HG03575 (cell line): ENCODE measurements around the gene SUGCT.

Experiments
- ATAC-seq: cut with Tn5 transposase; IDR thresholded peaks from one replicate; pipeline ENCODE4 v1.9.1; 2021; ENCODE audit not compliant: unreplicated experiment, insufficient number of reproducible peaks, low FRiP score; ENCODE audit errors: extremely low read depth

SUGCT gene

DNA sequence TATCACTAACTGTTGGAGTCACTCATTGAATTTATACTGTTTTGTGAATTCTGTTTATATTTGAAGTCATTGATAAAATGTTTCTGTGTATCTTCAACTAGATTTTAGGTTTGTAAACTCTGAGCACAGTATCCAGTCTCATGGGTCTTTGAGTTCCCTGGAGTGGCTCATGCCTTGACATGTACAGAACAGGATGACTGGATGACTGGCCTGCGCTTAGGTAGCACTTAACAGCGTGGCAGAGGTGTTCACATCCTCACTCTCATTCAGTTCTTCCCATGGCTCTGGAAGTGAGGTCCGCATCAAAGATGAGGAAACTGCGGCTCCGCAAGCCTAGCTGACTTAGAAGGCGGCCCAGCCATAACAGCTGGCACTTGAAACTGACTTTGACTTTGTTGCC is 576.9 kb downstream of the SUGCT start:
- ATAC-seq, result no peak

- no peak for ATAC-seq
Measured at GRCh38 chr7:40714363-40715052, 579.7 kb downstream of the SUGCT start.

- ATAC-seq, result no peak
Measured at GRCh38 chr7:40715053-40715430, 580.2 kb downstream of the SUGCT start.

DNA sequence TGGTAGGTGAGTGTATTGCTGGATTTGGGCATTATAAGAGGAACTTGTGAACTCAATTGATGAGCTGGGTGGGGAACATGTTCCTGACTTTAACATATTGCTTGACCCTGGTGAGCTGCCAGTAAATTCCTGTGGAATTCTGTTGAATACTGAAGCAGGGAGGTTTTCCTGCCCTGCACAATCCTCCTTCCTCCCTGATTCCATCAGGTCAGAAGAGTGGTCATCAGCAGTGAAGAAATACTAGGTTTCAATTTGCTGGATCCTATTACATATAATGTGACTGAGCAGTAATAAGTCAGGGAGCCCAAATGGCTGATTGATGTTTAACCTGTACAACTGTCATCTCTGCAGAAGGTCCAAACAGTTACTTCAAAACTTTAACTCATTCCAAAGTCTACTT is 581.2 kb downstream of the SUGCT start:
- ATAC-seq, result no peak

- no peak for ATAC-seq
Measured at GRCh38 chr7:40717242-40717641, 582.4 kb downstream of the SUGCT start.

- no peak for ATAC-seq
Measured at GRCh38 chr7:40720416-40720815, 585.6 kb downstream of the SUGCT start.

GRCh38 chr7:40721342-40721949 is 586.6 kb downstream of the SUGCT start:
- ATAC-seq, result no peak

DNA sequence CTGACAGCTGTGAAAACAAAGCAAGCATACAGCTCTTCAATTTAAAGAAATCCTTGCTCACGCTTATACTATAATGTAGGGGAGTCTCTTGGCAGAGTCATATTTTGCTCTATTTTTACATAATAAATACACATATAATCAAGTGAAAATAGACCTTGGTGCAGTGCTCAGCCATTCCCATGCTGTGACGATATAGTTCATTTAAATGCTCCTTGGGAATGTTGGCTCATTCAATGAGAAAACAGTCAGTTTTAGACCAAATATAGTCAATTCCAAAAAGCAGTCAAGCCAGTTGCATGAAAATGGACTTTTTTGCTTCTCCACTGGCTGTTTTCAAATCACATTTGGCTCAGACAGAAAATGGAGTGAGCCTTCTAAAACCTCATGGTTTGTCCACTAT is 587.4 kb downstream of the SUGCT start:
- ATAC-seq, result no peak

DNA sequence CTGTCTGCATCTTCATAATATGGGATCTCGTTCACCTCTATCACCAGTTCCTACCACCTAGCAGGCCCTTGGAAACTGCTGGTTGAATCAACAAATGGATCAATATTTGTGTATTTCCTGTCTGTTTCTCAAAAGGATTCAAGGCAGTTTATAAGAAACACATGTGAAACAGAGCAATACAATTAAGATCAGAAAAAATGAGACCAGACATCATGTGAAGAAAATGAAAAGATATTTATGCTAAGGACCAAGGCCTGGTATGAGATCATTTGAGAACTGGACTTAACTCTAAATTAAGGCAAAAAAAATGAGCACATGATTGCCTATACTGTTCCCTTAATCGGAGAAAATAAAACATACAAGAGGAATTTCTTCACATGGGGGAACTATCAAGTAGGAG is 589.0 kb downstream of the SUGCT start:
- no peak for ATAC-seq

GRCh38 chr7:40726559-40726958 is 591.8 kb downstream of the SUGCT start:
- ATAC-seq, result no peak

GRCh38 chr7:40733114-40733513 is 598.3 kb downstream of the SUGCT start:
- ATAC-seq, result no peak

DNA sequence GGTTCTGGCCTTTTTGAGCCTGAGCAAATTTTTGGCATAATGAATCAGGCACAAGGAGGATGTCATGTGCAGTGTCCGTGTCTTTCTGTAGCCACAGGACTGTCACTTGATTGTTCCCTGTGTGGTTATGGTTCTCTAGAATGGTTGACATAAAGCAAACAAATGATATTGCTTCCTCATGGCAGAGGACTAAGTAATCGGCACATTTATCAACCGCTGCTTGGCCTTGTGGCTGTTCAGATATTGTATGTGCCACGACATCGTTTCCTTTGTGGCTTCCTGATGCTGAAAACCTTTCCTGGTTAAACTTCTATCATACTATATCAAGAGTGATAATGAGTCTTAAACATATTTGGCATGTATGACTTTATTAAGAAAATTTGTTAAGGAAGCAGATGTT is 598.8 kb downstream of the SUGCT start:
- no peak for ATAC-seq

DNA sequence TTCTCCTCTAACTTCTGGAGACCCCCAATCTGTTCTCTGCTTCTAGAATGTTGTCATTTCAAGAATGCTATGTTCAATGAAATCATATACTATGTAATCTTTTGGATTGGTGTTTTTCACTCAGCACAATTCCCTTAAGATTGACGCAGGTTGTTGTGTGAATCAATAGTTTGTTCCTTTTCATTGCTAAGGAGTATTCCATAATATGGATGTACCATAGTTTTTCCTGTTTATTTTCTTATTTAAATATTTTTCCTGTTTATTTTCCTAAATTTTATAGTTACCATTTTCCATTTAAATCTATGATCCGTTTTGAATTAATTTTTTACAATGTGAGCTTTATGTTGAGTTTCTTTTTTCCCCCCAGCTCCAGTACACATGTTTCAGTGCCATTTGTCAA is 604.5 kb downstream of the SUGCT start:
- no peak for ATAC-seq

- no peak for ATAC-seq
Measured at GRCh38 chr7:40742270-40742669, 607.5 kb downstream of the SUGCT start.

- no peak for ATAC-seq
Measured at GRCh38 chr7:40746841-40747556, 612.2 kb downstream of the SUGCT start.

- no peak for ATAC-seq
Measured at GRCh38 chr7:40747856-40748255, 613.1 kb downstream of the SUGCT start.

DNA sequence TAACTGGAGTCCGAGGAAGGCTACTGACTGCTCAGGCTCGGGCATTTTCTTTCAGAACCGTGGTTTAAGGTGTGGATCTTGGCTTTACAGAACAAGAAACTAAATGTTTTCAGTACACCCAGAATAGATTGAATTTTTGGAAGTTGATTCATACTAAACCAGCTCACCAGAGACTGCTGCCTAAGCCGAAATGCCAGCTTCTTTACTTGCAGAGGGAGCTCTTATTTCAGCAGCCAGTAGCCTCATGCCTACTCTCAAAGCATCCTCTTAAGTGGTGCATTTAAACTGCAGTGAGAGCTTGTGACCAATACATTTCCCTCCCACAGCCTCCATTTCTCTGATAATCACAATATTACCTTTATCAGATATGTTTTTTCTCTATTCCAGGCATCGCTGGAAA is 615.1 kb downstream of the SUGCT start:
- no peak for ATAC-seq

GRCh38 chr7:40753455-40753854 is 618.6 kb downstream of the SUGCT start:
- ATAC-seq, result no peak

DNA sequence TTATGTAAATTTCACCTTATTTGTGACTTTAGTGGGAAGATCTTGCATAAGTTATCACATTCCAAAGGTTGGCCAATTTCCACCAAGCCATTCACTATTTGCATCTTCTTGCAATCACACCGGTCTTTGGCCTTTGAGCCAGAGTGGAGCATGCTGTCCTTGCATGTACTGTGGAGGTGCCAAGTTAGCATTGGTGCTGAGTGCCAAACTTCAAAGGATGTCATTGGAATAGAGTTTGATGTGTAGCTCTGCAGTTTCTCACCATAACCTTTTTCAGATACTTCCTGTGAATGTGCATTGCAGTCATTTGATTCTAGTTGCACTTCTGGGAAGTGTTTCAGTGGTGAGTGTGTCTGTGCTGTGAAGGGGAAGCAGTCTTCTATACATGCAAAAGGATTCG is 620.6 kb downstream of the SUGCT start:
- ATAC-seq, result no peak

GRCh38 chr7:40757109-40757508 is 622.3 kb downstream of the SUGCT start:
- no peak for ATAC-seq
